Measurements from ENCODE around the gene LIPC. TPM values are rescaled to one million over a fixed set of nuclear protein-coding genes. Genes with fewer than 3 reads are reported as not detected.
A peak's percentile ranks its signal among the peaks of the same experiment; 100 is the strongest.

The LIPC gene
- total and polyA plus RNA-seq, 9 of the 15 experiments (the other 6 are each of a cell fraction or from before 2014, with no cell fraction given), result 0.07 to 0.41 (median 0.11) TPM; not detected in 2

DNA sequence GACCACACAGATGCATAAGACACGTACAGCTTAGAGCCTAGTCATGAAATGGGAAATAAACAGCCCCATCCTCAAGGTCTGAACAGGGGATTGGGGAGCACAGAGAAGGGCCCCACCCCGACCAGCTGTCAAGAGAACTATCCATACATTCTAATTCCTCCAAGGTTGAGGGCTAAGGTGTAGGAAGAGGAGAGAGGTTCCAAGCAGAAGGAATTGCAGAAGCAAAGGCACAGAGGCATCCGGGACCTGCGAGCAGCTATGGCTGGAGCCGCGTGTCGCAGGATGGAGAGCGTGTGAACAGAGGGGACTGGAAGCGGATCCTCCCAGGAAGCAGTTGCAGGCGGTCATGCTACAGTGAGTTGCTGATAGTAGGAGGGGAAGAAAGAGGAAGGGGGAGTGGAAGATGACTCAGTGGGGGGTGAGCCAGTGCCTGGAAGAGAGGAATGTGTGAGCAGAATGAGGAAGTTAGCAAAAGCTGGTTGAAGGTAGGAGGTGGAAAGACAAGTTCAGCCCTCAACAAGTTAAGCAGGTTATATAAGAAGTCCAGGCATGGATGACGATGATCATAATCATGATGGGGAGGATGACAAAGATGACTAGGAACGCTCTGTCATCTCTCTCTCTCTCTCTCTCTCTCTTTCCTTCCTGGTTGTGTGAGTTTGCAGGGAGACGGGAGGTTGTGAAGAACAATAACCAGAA, 89.7 kb downstream of the LIPC start (continued):
- TF ChIP-seq, protein P1, sequence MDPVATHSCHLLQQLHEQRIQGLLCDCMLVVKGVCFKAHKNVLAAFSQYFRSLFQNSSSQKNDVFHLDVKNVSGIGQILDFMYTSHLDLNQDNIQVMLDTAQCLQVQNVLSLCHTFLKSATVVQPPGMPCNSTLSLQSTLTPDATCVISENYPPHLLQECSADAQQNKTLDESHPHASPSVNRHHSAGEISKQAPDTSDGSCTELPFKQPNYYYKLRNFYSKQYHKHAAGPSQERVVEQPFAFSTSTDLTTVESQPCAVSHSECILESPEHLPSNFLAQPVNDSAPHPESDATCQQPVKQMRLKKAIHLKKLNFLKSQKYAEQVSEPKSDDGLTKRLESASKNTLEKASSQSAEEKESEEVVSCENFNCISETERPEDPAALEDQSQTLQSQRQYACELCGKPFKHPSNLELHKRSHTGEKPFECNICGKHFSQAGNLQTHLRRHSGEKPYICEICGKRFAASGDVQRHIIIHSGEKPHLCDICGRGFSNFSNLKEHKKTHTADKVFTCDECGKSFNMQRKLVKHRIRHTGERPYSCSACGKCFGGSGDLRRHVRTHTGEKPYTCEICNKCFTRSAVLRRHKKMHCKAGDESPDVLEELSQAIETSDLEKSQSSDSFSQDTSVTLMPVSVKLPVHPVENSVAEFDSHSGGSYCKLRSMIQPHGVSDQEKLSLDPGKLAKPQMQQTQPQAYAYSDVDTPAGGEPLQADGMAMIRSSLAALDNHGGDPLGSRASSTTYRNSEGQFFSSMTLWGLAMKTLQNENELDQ (CRISPR knock-in tag; IDR thresholded peaks at IDR 0.05; ENCODE audit: borderline replicate concordance), result no peak
- TF ChIP-seq CBX5 (IDR thresholded peaks at IDR 0.05; ENCODE audit: borderline replicate concordance, low read depth) (peak; percentile 49; the same call in 1 of the 2 replicates), KAT8 (IDR thresholded peaks at IDR 0.05; ENCODE audit: low read depth) (no peak), KAT7 (CRISPR knock-in tag; IDR thresholded peaks at IDR 0.05; ENCODE audit: borderline replicate concordance) (no peak), ZKSCAN3 (CRISPR knock-in tag; IDR thresholded peaks at IDR 0.05) (no peak), RBM14 (IDR thresholded peaks at IDR 0.05; ENCODE audit: borderline replicate concordance, insufficient read depth, low read depth, low read length) (no peak), ZNF780A (CRISPR knock-in tag; IDR thresholded peaks at IDR 0.05) (no peak), ARID3B (CRISPR knock-in tag; IDR thresholded peaks at IDR 0.05; ENCODE audit: borderline replicate concordance) (no peak), SRSF1 (IDR thresholded peaks at IDR 0.05; ENCODE audit: low read depth, low read length) (no peak), NFE2L1 (tag; IDR thresholded peaks at IDR 0.05; ENCODE audit: borderline replicate concordance, low read depth) (no peak), SP2 (IDR thresholded peaks at IDR 0.05; ENCODE audit: extremely low read depth, low read depth, low read length, poor library complexity, severe bottlenecking) (no peak), GTF2E2 (tag; IDR thresholded peaks at IDR 0.05) (peak; percentile 64; the same call in 1 of the 2 replicates), SRSF3 (IDR thresholded peaks at IDR 0.05; ENCODE audit: insufficient read depth, low read length) (no peak), KDM5B (IDR thresholded peaks at IDR 0.05; ENCODE audit: insufficient replicate concordance, low read depth, low read length) (no peak), ZFP1 (CRISPR knock-in tag; IDR thresholded peaks at IDR 0.05) (no peak), PYGO2 (tag; IDR thresholded peaks at IDR 0.05) (no peak), TRIM28 (IDR thresholded peaks at IDR 0.05) (peak; percentile 71; the same call in 1 of the 2 replicates), THRAP3 (IDR thresholded peaks at IDR 0.05; ENCODE audit: borderline replicate concordance) (no peak), NR4A1 (CRISPR knock-in tag; IDR thresholded peaks at IDR 0.05) (no peak), NR4A1 (tag; IDR thresholded peaks at IDR 0.05) (no peak; the same call in 1 of the 2 replicates), ZBTB2 (IDR thresholded peaks at IDR 0.05) (peak; percentile 90; the same call in 1 of the 2 replicates), MEF2D (tag; conservative IDR thresholded peaks at IDR 0.05; ENCODE audit: low read depth) (peak; percentile 60; the same call in 1 of the 2 replicates), SAP30 (IDR thresholded peaks at IDR 0.05; ENCODE audit: borderline replicate concordance, insufficient read depth, low read depth, low read length, poor library complexity, severe bottlenecking) (no peak), POLR2A (conservative IDR thresholded peaks at IDR 0.05) (peak; percentile 81)
